K562 (cell line): ENCODE measurements around the gene SORCS2. TPM values are rescaled to one million over a fixed set of nuclear protein-coding genes. Genes with fewer than 3 reads are reported as not detected.

Experiments used
- BMI1 ChIP-seq: fragments of 150-350 bp; IDR thresholded peaks from 2 replicates; pipeline ENCODE4 v1.6.1; 2014; ENCODE audit warnings: low read length
- EGR1 ChIP-seq: fragments of 450-650 bp; conservative IDR thresholded peaks from 2 replicates; pipeline ENCODE4 v1.6.1; 2017; ENCODE audit warnings: mild to moderate bottlenecking
- ELF2 ChIP-seq: fragments of 250-450 bp; sonication (Bioruptor Pico); IDR thresholded peaks from 2 replicates; pipeline ENCODE4 v1.5.0; 2021; ENCODE audit warnings: mild to moderate bottlenecking
- GATAD2B ChIP-seq: fragments of 450-650 bp; IDR thresholded peaks from 2 replicates; pipeline ENCODE4 v1.6.1; 2017; ENCODE audit warnings: mild to moderate bottlenecking, borderline replicate concordance
- HNRNPL ChIP-seq: fragments of 200-400 bp; formaldehyde crosslinking; IDR thresholded peaks from 2 replicates; pipeline ENCODE4 v1.6.1; 2017; ENCODE audit warnings: low read depth, mild to moderate bottlenecking, low read length
- HOXB6 ChIP-seq: fragments of 250-450 bp; sonication (Bioruptor Pico); IDR thresholded peaks from 2 replicates; pipeline ENCODE4 v1.5.1; 2022; ENCODE audit warnings: mild to moderate bottlenecking, borderline replicate concordance
- KAT7 ChIP-seq: sonication (generic); formaldehyde crosslinking; IDR thresholded peaks from 2 replicates; pipeline ENCODE4 v1.8.0; 2022; ENCODE audit warnings: missing genetic modification reagents, mild to moderate bottlenecking, borderline replicate concordance
- KDM1A ChIP-seq, 2 experiments: fragments of 450-650 bp; IDR thresholded peaks; 2 replicates each; pipeline ENCODE4 v1.6.1; 2016; ENCODE audit warnings: mild to moderate bottlenecking in 2 of 2
- POLR2B ChIP-seq: fragments of 450-650 bp; IDR thresholded peaks from 2 replicates; pipeline ENCODE4 v1.6.1; 2018; ENCODE audit warnings: low read depth; ENCODE audit not compliant: partially characterized antibody
- RUNX1 ChIP-seq: sonication (generic); IDR thresholded peaks from 2 replicates; pipeline ENCODE4 v1.6.1; 2016; ENCODE audit warnings: antibody characterized with exemption, low read depth
- ZNF143 ChIP-seq: sonication (generic); formaldehyde crosslinking; IDR thresholded peaks from 2 replicates; pipeline ENCODE4 v1.9.0; 2022; ENCODE audit warnings: mild to moderate bottlenecking, missing genetic modification reagents
- ZNF79 ChIP-seq: fragments of 250-450 bp; sonication (Bioruptor Pico); IDR thresholded peaks from 2 replicates; pipeline ENCODE4 v1.4.0; 2020; ENCODE audit warnings: low read depth, mild to moderate bottlenecking, moderate library complexity
- polyA plus RNA-seq, 8 experiments: library from polyadenylated mRNA; depleted of rRNA in 4 of 8; stranded (reverse) in 5 of 8; unstranded in 3 of 8; fragments of >200 nt; fragmentation: Nextera tagmentation in 2 of 8; fragmentation: Illumina TruSeq in 1 of 8; extraction: Ambion mirVana in 2 of 8; extraction: Trizol in 1 of 8; gene quantifications; 2 replicates each; pipeline versions ENCODE4 v1.2.1 to v1.2.3, GENCODE V29; 2011 to 2014; ENCODE audit warnings: inconsistent platforms in 1 of 8, missing spikeins in 1 of 8
- total RNA-seq, 7 experiments: library from RNA; depleted of rRNA in 6 of 7; stranded (reverse); fragments of >200 nt in 6 of 7; fragmentation: Illumina TruSeq in 2 of 7; extraction: Trizol in 2 of 7; gene quantifications; 2 replicates each; pipeline versions ENCODE4 v1.2.1 to v1.2.3, GENCODE V29; 2011 to 2021; ENCODE audit warnings: low replicate concordance in 1 of 7
- TF ChIP-seq, protein P1 (sequence below): IDR thresholded peaks from 2 replicates; pipeline ENCODE4 v1.6.1; 2014; ENCODE audit warnings: antibody characterized with exemption
- TF ChIP-seq, protein P2 (sequence below), 3 experiments: IDR thresholded peaks in 2 of 3; conservative IDR thresholded peaks in 1 of 3; 2 replicates each; pipeline ENCODE4 v1.5.1; 2011 to 2012; ENCODE audit warnings: low read length in 3 of 3, mild to moderate bottlenecking in 3 of 3, control low read depth in 2 of 3, improper control_type of control experiment in 1 of 3, inconsistent platforms in 1 of 3, low read depth in 1 of 3, mixed read lengths in 1 of 3, moderate library complexity in 1 of 3; ENCODE audit not compliant: insufficient read depth in 2 of 3
- TF ChIP-seq, protein P3 (sequence below): fragments of 450-650 bp; formaldehyde crosslinking; IDR thresholded peaks from 2 replicates; pipeline ENCODE4 v1.4.0; 2020; ENCODE audit warnings: mild to moderate bottlenecking, moderate library complexity
- TF ChIP-seq, protein P4 (sequence below), 2 experiments: fragments of 450-650 bp; IDR thresholded peaks; 2 replicates each; pipeline ENCODE4 v1.6.1; 2018; ENCODE audit warnings: mild to moderate bottlenecking in 2 of 2, low read depth in 1 of 2; ENCODE audit not compliant: partially characterized antibody in 2 of 2

Gene SORCS2
- total and polyA plus RNA-seq, 9 of the 15 experiments (the other 6 are each of a cell fraction or from before 2014, with no cell fraction given): not detected

DNA sequence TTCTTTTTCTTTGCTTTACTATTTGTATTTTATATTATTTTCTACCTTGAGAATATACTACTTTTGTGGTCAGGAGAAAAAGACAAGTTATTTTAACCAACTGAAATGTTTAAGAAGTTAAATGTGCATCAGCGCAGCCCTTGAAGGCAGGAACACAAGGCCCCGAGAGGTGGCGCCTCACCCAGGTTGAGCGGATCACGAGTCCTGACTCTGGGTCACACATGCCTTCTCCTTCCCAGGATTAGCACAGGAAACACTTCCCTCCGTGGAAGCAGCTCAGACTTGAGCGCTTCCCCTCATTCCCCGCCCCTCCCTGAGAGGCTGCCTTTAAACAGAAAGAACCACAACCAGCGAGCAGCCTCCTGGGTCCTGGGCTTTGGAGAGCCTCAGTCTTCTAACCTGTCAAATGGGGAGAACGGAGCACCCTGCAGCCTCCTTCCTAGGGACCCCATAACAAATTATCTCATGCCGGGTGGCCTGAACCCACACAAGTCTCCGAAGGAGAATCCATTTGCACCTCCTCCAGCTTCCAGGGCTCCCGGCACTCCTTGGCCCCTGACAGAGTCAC, 529.7 kb downstream of the SORCS2 start (continued):
- TF ChIP-seq ZNF143 (CRISPR knock-in tag): no peak
- TF ChIP-seq, protein P1, sequence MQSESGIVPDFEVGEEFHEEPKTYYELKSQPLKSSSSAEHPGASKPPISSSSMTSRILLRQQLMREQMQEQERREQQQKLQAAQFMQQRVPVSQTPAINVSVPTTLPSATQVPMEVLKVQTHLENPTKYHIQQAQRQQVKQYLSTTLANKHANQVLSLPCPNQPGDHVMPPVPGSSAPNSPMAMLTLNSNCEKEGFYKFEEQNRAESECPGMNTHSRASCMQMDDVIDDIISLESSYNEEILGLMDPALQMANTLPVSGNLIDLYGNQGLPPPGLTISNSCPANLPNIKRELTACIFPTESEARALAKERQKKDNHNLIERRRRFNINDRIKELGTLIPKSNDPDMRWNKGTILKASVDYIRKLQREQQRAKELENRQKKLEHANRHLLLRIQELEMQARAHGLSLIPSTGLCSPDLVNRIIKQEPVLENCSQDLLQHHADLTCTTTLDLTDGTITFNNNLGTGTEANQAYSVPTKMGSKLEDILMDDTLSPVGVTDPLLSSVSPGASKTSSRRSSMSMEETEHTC: 0 out of 2 replicates have a peak, but pooled peaks have one; percentile 19
- TF ChIP-seq GATAD2B: no peak
- no peak for TF ChIP-seq BMI1
- TF ChIP-seq POLR2B: no peak
- TF ChIP-seq KAT7 (CRISPR knock-in tag): no peak
- no peak for TF ChIP-seq HNRNPL
- TF ChIP-seq EGR1: no peak
- TF ChIP-seq HOXB6: no peak
- TF ChIP-seq RUNX1: no peak
- TF ChIP-seq, protein P2, sequence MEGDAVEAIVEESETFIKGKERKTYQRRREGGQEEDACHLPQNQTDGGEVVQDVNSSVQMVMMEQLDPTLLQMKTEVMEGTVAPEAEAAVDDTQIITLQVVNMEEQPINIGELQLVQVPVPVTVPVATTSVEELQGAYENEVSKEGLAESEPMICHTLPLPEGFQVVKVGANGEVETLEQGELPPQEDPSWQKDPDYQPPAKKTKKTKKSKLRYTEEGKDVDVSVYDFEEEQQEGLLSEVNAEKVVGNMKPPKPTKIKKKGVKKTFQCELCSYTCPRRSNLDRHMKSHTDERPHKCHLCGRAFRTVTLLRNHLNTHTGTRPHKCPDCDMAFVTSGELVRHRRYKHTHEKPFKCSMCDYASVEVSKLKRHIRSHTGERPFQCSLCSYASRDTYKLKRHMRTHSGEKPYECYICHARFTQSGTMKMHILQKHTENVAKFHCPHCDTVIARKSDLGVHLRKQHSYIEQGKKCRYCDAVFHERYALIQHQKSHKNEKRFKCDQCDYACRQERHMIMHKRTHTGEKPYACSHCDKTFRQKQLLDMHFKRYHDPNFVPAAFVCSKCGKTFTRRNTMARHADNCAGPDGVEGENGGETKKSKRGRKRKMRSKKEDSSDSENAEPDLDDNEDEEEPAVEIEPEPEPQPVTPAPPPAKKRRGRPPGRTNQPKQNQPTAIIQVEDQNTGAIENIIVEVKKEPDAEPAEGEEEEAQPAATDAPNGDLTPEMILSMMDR (IDR thresholded peaks at IDR 0.05 in 2 of 3, conservative IDR thresholded peaks at IDR 0.05 in 1 of 3; ENCODE audit: insufficient read depth in 2 of 3, low read depth in 1 of 3, low read length in 3 of 3): peak; percentile 10 to 44 (median 43); a peak in 3 of 6 replicates
- TF ChIP-seq, protein P3, sequence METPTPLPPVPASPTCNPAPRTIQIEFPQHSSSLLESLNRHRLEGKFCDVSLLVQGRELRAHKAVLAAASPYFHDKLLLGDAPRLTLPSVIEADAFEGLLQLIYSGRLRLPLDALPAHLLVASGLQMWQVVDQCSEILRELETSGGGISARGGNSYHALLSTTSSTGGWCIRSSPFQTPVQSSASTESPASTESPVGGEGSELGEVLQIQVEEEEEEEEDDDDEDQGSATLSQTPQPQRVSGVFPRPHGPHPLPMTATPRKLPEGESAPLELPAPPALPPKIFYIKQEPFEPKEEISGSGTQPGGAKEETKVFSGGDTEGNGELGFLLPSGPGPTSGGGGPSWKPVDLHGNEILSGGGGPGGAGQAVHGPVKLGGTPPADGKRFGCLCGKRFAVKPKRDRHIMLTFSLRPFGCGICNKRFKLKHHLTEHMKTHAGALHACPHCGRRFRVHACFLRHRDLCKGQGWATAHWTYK (CRISPR knock-in tag): no peak
- TF ChIP-seq, protein P4, sequence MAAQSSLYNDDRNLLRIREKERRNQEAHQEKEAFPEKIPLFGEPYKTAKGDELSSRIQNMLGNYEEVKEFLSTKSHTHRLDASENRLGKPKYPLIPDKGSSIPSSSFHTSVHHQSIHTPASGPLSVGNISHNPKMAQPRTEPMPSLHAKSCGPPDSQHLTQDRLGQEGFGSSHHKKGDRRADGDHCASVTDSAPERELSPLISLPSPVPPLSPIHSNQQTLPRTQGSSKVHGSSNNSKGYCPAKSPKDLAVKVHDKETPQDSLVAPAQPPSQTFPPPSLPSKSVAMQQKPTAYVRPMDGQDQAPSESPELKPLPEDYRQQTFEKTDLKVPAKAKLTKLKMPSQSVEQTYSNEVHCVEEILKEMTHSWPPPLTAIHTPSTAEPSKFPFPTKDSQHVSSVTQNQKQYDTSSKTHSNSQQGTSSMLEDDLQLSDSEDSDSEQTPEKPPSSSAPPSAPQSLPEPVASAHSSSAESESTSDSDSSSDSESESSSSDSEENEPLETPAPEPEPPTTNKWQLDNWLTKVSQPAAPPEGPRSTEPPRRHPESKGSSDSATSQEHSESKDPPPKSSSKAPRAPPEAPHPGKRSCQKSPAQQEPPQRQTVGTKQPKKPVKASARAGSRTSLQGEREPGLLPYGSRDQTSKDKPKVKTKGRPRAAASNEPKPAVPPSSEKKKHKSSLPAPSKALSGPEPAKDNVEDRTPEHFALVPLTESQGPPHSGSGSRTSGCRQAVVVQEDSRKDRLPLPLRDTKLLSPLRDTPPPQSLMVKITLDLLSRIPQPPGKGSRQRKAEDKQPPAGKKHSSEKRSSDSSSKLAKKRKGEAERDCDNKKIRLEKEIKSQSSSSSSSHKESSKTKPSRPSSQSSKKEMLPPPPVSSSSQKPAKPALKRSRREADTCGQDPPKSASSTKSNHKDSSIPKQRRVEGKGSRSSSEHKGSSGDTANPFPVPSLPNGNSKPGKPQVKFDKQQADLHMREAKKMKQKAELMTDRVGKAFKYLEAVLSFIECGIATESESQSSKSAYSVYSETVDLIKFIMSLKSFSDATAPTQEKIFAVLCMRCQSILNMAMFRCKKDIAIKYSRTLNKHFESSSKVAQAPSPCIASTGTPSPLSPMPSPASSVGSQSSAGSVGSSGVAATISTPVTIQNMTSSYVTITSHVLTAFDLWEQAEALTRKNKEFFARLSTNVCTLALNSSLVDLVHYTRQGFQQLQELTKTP (IDR thresholded peaks at IDR 0.05; ENCODE audit: low read depth in 1 of 2, partially characterized antibody in 2 of 2): no peak
- TF ChIP-seq ELF2 (CRISPR knock-in tag): no peak
- TF ChIP-seq ZNF79 (CRISPR knock-in tag): no peak
- peak in 1 of 2 experiments; percentile 47; a peak in 1 of 4 replicates for TF ChIP-seq KDM1A (IDR thresholded peaks at IDR 0.05)
